ENCODE results near the gene TFAP2E.

GRCh38 chr1:35587736-35588135 is 14.6 kb downstream of the TFAP2E start:
- TF ChIP-seq ARNT (IDR thresholded peaks at IDR 0.05) (no peak), SP1 (IDR thresholded peaks at IDR 0.05) (no peak), SUZ12 (IDR thresholded peaks at IDR 0.05) (no peak)

All from HEK293T (cell line).